Hepatocyte (in vitro differentiated cells): ENCODE data around the gene SPSB4. TPM values are rescaled to one million over a fixed set of nuclear protein-coding genes. Genes with fewer than 3 reads are reported as not detected.

ENCODE experiments used
- DNase-seq: peaks from one replicate; pipeline ENCODE4 v3.0.0-alpha.2; 2016; ENCODE audit warnings: low spot score
- H2AFZ ChIP-seq: fragments of 200-600 bp; sonication (generic); 2 replicates; pipeline ENCODE4 v1.6.0; 2016; ENCODE audit warnings: antibody characterized with exemption, mild to moderate bottlenecking
- H3K27ac ChIP-seq: fragments of 200-600 bp; sonication (generic); 2 replicates; pipeline ENCODE4 v1.5.1; 2016; ENCODE audit warnings: mild to moderate bottlenecking
- H3K27me3 ChIP-seq: fragments of 200-600 bp; sonication (generic); 2 replicates; pipeline ENCODE4 v1.6.1; 2016
- H3K36me3 ChIP-seq: fragments of 200-600 bp; sonication (generic); replicated peaks from 2 replicates; pipeline ENCODE4 v1.5.1; 2016; ENCODE audit warnings: low read depth; ENCODE audit not compliant: insufficient read depth
- H3K4me1 ChIP-seq: fragments of 200-600 bp; sonication (generic); 2 replicates; pipeline ENCODE4 v1.5.1; 2016; ENCODE audit warnings: mild to moderate bottlenecking, moderate library complexity; ENCODE audit not compliant: insufficient read depth
- H3K4me2 ChIP-seq: fragments of 200-600 bp; sonication (generic); 2 replicates; pipeline ENCODE4 v1.6.0; 2016
- H3K4me3 ChIP-seq: fragments of 200-600 bp; sonication (generic); 2 replicates; pipeline ENCODE4 v1.5.1; 2016; ENCODE audit warnings: mild to moderate bottlenecking
- H3K79me2 ChIP-seq: fragments of 200-600 bp; sonication (generic); 2 replicates; pipeline ENCODE4 v1.6.0; 2017; ENCODE audit warnings: mild to moderate bottlenecking
- H3K9me2 ChIP-seq: fragments of 200-600 bp; sonication (generic); replicated peaks from 2 replicates; pipeline ENCODE4 v1.6.0; 2017; ENCODE audit warnings: mild to moderate bottlenecking; ENCODE audit not compliant: insufficient read depth
- H3K9me3 ChIP-seq: fragments of 200-600 bp; sonication (generic); 2 replicates; pipeline ENCODE4 v1.5.1; 2016; ENCODE audit warnings: low read depth, mild to moderate bottlenecking
- H4K20me1 ChIP-seq: fragments of 200-600 bp; sonication (generic); 2 replicates; pipeline ENCODE4 v1.6.0; 2016; ENCODE audit warnings: mild to moderate bottlenecking; ENCODE audit not compliant: insufficient read depth, poor library complexity, severe bottlenecking
- EZH2 ChIP-seq: fragments of 200-600 bp; sonication (generic); IDR thresholded peaks from 2 replicates; pipeline ENCODE4 v1.6.1; 2016; ENCODE audit warnings: antibody characterized with exemption, mild to moderate bottlenecking, borderline replicate concordance
- EZH2phosphoT487 ChIP-seq: fragments of 200-600 bp; sonication (generic); IDR thresholded peaks from one replicate; pipeline ENCODE4 v1.6.1; 2018; ENCODE audit warnings: antibody characterized with exemption, mild to moderate bottlenecking, low read depth, moderate library complexity; ENCODE audit not compliant: unreplicated experiment, severe bottlenecking
- WGBS: methylation state at CpG from one replicate; pipeline ENCODE4 v1.1.6; 2016; ENCODE audit warnings: low lambda C conversion rate; ENCODE audit errors: missing lambda C conversion rate; 5-methylcytosine and 5-hydroxymethylcytosine counted together
- polyA plus RNA-seq: library from polyadenylated mRNA; unstranded; fragments of >200 nt; fragmentation: Nextera tagmentation; extraction: Ambion mirVana; gene quantifications from 2 replicates; pipeline ENCODE4 v1.2.1, GENCODE V29; 2016
- total RNA-seq: library from RNA; depleted of rRNA; stranded (reverse); fragments of >200 nt; gene quantifications from 2 replicates; pipeline ENCODE4 v1.2.3, GENCODE V29; 2014
- TF ChIP-seq, protein P1 (sequence below): fragments of 200-600 bp; sonication (generic); IDR thresholded peaks from 2 replicates; pipeline ENCODE4 v1.5.1; 2016; ENCODE audit warnings: antibody characterized with exemption, mild to moderate bottlenecking; ENCODE audit not compliant: poor library complexity

SPSB4 gene
- total and polyA plus RNA-seq, 2 experiments from 2014 or later, result 1.0 to 1.3 TPM

DNA sequence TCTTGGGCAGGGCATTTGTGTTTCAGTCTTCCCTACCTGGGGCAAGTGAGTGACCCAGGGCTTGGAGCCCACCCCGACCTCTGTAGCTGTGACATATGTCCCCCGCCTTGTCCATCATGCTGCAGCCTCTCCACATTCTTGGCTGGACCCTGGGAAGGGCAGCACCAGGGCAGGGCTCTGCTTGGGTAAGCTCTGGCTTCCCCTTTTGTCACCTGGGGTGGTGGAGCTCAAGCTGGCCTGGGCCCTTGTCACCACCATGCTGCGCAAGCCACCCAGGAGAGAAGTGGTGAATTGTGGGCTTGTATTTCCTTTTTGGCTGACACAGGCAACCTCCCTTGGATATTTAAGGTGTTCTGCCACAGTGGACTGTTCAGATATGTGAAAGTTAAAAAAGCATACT is 29.3 kb downstream of the SPSB4 start:
- TF ChIP-seq EZH2 (no peak), EZH2phosphoT487 (no peak)
- TF ChIP-seq, protein P1, sequence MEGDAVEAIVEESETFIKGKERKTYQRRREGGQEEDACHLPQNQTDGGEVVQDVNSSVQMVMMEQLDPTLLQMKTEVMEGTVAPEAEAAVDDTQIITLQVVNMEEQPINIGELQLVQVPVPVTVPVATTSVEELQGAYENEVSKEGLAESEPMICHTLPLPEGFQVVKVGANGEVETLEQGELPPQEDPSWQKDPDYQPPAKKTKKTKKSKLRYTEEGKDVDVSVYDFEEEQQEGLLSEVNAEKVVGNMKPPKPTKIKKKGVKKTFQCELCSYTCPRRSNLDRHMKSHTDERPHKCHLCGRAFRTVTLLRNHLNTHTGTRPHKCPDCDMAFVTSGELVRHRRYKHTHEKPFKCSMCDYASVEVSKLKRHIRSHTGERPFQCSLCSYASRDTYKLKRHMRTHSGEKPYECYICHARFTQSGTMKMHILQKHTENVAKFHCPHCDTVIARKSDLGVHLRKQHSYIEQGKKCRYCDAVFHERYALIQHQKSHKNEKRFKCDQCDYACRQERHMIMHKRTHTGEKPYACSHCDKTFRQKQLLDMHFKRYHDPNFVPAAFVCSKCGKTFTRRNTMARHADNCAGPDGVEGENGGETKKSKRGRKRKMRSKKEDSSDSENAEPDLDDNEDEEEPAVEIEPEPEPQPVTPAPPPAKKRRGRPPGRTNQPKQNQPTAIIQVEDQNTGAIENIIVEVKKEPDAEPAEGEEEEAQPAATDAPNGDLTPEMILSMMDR, result no peak
- Histone ChIP-seq H3K4me2 (no peak overlapping the region), H3K9me3 (no peaks in the 10 kb centered on the region), H3K27me3 (no peaks in the 10 kb centered on the region), H3K9me2 (no peaks in the 10 kb centered on the region), H2AFZ (no peak overlapping the region), H3K36me3 (no peaks in the 10 kb centered on the region), H3K79me2 (no peaks in the 10 kb centered on the region), H3K4me1 (peaks cover 35% of the 10 kb centered on the region), H4K20me1 (no peaks in the 10 kb centered on the region), H3K27ac (no peak overlapping the region), H3K4me3 (no peak overlapping the region)
- DNase-seq, result no peak
- WGBS, result 93% methylated on average over 3 of the region's 3 CpGs

DNA sequence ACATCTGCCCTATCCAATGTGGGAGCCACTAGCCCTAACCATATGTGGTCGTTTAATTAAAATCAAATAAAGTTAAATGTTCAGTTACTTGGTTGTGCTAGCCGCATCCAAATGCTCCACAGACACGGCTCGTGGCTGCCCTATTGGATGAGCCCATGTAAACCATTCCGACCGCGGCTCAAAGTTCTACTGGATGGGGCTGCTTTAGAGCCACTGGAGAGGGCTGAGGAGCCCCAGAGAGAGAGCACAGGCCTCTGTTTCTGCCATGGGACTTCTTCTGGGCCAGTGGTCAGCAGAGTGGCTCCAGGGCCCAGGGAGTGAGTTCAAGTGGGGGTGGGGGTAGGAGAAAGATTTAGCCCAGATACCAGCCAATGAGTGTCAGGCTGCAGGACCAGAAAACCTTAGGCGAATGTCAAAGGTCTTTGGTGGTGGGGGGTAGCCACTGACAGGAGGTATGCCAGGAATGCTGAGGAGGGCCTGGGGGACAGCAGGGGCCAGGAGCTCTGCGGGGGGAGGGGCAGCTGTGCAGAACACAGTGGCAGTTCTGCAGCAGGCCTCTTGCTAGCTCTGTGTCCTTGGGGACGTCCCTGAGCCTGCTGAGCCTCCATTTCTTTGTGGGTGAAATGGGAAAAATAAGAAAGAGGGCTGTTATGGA is 30.1 kb downstream of the SPSB4 start:
- no peaks in the 10 kb centered on the region for H3K79me2 ChIP-seq
- no peaks in the 10 kb centered on the region for H3K27me3 ChIP-seq
- H3K36me3 ChIP-seq, result no peaks in the 10 kb centered on the region
- H3K4me1 ChIP-seq, result peaks cover 37% of the 10 kb centered on the region
- H3K9me2 ChIP-seq, result no peaks in the 10 kb centered on the region
- H2AFZ ChIP-seq, result no peak overlapping the region
- DNase-seq, result no peak
- no peaks in the 10 kb centered on the region for H3K9me3 ChIP-seq
- TF ChIP-seq EZH2, result no peak
- TF ChIP-seq EZH2phosphoT487, result no peak
- TF ChIP-seq, protein P1, result no peak
- H3K4me3 ChIP-seq, result no peak overlapping the region
- H4K20me1 ChIP-seq, result no peaks in the 10 kb centered on the region
- no peak overlapping the region for H3K27ac ChIP-seq
- WGBS, result 73% methylated on average over 10 of the region's 10 CpGs
- H3K4me2 ChIP-seq, result no peak overlapping the region

DNA sequence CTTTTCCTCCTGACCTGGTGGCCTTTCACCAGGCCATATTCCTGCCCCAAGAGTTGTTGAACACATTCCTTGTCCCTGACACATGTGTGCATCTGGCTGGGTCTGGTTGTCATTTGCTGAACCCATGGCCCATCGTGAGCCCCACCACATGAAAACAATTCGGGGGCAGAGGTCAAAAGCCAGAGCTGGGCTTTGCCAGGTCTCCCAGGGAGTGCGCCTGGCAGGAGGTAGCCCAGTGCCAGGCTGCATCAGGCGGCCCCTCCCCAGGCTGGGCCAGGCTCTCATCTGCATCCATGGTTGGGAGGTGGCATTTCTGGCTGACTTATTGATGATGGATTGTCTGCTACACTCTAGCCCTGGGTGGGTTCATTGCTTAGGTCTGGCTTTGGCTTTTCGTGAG is 30.9 kb downstream of the SPSB4 start:
- H3K4me2 ChIP-seq, result no peak overlapping the region
- H4K20me1 ChIP-seq, result no peaks in the 10 kb centered on the region
- H3K79me2 ChIP-seq, result no peaks in the 10 kb centered on the region
- TF ChIP-seq EZH2 (no peak), EZH2phosphoT487 (no peak)
- TF ChIP-seq, protein P1, result no peak
- H3K4me1 ChIP-seq, result peaks cover 32% of the 10 kb centered on the region
- no peak overlapping the region for H2AFZ ChIP-seq
- H3K27ac ChIP-seq, result no peak overlapping the region
- H3K27me3 ChIP-seq, result no peaks in the 10 kb centered on the region
- WGBS, result 75% methylated on average over 5 of the region's 5 CpGs
- no peak for DNase-seq
- no peaks in the 10 kb centered on the region for H3K36me3 ChIP-seq
- H3K9me3 ChIP-seq, result no peaks in the 10 kb centered on the region
- H3K9me2 ChIP-seq, result no peaks in the 10 kb centered on the region
- no peak overlapping the region for H3K4me3 ChIP-seq
